Coronary artery (tissue), 2 donors: ENCODE data around the gene ZC3H8.

Experiments
- DNase-seq: peaks from one replicate; pipeline ENCODE4 v3.0.0-alpha.2; 2017; ENCODE audit warnings: low spot score
- H3K27ac ChIP-seq, 2 donors: fragments of 200-600 bp; sonication (generic); one replicate each; pipeline ENCODE4 v1.5.1; 2016 to 2019
- H3K4me3 ChIP-seq: fragments of 200-600 bp; sonication (generic); 2 replicates; pipeline ENCODE4 v1.5.1; 2016; ENCODE audit warnings: mild to moderate bottlenecking, moderate library complexity
- CTCF ChIP-seq: fragments of 200-600 bp; sonication (generic); IDR thresholded peaks from one replicate; pipeline ENCODE4 v1.5.1; 2019; ENCODE audit warnings: antibody characterized with exemption

ZC3H8 gene

GRCh38 chr2:112198780-112199179 is 56.1 kb downstream of the ZC3H8 start:
- no peak for TF ChIP-seq CTCF
- Histone ChIP-seq H3K27ac (no peak overlapping the region), H3K4me3 (no peak overlapping the region)
- no peak for DNase-seq

- Histone ChIP-seq H3K27ac (no peak overlapping the region), H3K4me3 (no peak overlapping the region)
- DNase-seq, result no peak
- no peak for TF ChIP-seq CTCF
These were observed 57.0 kb downstream of the ZC3H8 start for GRCh38 chr2:112197868-112198267.

- no peak overlapping the region for H3K27ac ChIP-seq
- TF ChIP-seq CTCF, result no peak
- H3K4me3 ChIP-seq, result no peak overlapping the region
- no peak for DNase-seq
These were observed 58.9 kb downstream of the ZC3H8 start for GRCh38 chr2:112195950-112196349.

- H3K27ac ChIP-seq, result no peak overlapping the region
- no peak for TF ChIP-seq CTCF
- no peak overlapping the region for H3K4me3 ChIP-seq
- no peak for DNase-seq
These were observed 59.6 kb downstream of the ZC3H8 start for GRCh38 chr2:112195167-112195766.

- no peak for DNase-seq
- Histone ChIP-seq H3K27ac (no peak overlapping the region), H3K4me3 (no peak overlapping the region)
- no peak for TF ChIP-seq CTCF
These were observed 60.4 kb downstream of the ZC3H8 start for GRCh38 chr2:112194482-112194881.

GRCh38 chr2:112194028-112194427 is 60.8 kb downstream of the ZC3H8 start:
- TF ChIP-seq CTCF, result no peak
- Histone ChIP-seq H3K4me3 (no peak overlapping the region), H3K27ac (no peak overlapping the region)
- no peak for DNase-seq

- H3K27ac ChIP-seq, result no peak overlapping the region
- H3K4me3 ChIP-seq, result no peak overlapping the region
- TF ChIP-seq CTCF, result no peak
- no peak for DNase-seq
These were observed 65.8 kb downstream of the ZC3H8 start for GRCh38 chr2:112189001-112189556.
